Femur (tissue), 1 donor: ENCODE data around the gene ITGA3.

Experiments used
- DNase-seq: peaks from one replicate; pipeline ENCODE4 v3.0.0-alpha.2; 2017

ITGA3 gene

GRCh38 chr17:50072925-50073324 lies 17.0 kb downstream of the ITGA3 start:
- no peak for DNase-seq

GRCh38 chr17:50074227-50074626 lies 18.3 kb downstream of the ITGA3 start:
- no peak for DNase-seq

GRCh38 chr17:50075446-50076032 lies 19.6 kb downstream of the ITGA3 start:
- DNase-seq: no peak

- no peak for DNase-seq
Measured at GRCh38 chr17:50076221-50076590, 20.3 kb downstream of the ITGA3 start.

- no peak for DNase-seq
Measured at GRCh38 chr17:50076591-50077235, 20.8 kb downstream of the ITGA3 start.

DNA sequence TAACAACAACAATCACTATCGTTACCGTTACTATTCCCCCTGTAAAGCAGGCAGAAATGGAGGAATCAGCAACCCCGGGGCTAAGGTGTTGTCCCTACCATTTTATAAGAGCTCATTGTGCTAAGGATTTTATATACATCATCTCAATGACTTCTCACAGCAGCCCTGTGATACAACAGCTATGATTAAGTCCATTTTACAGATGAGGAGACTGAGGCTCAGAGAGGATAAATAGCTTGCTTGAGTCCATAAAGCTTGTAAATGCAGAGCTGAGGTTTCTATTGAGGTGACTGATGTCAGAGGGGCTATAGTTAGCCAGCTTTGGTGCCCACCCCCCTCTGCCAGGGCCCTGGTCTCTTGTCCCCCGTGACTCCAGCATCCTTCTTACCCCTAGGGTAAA lies 22.5 kb downstream of the ITGA3 start:
- DNase-seq: no peak

DNA sequence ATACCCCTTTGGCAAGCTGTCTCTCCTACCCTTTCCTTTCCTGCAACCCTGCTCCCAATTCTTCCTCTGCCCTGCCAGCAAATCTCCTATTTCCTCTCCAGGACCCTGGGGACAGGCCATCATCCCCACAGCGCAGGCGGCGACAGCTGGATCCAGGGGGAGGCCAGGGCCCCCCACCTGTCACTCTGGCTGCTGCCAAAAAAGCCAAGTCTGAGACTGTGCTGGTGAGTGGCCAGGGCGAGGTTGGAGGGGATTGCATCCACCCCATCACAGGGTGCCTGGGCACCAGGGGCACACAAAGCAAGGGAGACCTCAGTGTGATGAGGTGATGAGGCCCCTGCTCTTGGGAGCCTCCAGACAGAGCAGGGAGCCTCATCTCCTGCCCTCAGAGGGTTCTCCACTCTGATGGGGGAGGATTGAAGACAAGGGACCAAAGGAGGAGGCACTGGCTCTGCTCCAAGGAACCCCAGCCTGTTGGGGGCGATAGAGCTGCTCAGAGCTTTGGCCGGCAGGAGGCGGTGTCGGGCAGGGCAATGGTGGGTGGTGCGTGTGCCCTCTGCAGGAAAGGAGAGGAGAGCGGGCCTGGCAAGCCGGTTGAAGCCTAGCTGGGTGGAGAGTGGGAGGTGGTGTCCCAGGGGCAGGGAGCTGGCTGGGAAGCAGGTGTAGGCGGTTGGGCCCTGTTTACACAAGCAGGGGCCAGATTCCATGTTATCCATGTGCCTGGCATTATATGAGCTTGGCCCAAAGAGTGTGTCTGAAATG lies 23.6 kb downstream of the ITGA3 start:
- DNase-seq: no peak

GRCh38 chr17:50080096-50080480 lies 24.2 kb downstream of the ITGA3 start:
- DNase-seq: no peak

DNA sequence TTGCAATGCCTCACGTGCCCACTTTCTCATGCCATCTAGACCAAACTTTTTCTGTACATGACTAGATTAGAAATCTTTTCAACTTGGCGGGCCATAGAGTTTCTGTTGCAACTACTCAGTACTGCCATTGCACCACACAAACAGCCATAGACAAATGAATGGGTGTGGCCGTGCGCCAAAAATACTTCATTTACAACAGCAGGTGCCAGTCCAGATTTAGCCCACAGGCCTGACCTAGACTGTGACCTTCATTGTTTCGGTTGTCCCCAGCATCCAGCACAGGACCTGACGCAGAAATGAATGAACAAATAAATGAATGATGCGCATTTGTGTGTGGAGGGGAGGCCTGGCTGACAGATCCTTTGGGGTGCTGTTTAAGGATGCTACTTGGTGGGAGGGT lies 24.9 kb downstream of the ITGA3 start:
- DNase-seq: no peak

DNA sequence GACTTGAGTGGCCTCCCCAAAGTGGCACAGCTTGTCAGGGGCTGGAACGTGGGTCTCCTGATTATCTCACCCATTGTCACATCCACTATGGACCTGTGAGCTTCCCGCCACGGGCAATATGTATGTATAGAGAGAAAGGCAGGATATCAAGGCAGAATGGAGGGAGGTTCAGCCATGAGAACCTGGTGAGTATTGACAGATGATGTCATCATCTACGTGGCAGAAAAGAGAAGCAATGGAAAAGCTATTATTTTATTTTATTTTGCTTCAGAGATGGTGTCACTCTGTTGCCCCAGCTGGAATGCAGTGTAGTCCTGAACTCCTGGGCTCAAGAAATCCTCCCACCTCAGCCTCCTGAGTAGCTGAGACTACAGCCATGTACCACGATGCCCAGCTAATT lies 25.8 kb downstream of the ITGA3 start:
- no peak for DNase-seq

- DNase-seq: peak; percentile 85
Measured at GRCh38 chr17:50087246-50087911, 31.5 kb downstream of the ITGA3 start.

GRCh38 chr17:50087912-50088405 lies 32.0 kb downstream of the ITGA3 start:
- DNase-seq: no peak

DNA sequence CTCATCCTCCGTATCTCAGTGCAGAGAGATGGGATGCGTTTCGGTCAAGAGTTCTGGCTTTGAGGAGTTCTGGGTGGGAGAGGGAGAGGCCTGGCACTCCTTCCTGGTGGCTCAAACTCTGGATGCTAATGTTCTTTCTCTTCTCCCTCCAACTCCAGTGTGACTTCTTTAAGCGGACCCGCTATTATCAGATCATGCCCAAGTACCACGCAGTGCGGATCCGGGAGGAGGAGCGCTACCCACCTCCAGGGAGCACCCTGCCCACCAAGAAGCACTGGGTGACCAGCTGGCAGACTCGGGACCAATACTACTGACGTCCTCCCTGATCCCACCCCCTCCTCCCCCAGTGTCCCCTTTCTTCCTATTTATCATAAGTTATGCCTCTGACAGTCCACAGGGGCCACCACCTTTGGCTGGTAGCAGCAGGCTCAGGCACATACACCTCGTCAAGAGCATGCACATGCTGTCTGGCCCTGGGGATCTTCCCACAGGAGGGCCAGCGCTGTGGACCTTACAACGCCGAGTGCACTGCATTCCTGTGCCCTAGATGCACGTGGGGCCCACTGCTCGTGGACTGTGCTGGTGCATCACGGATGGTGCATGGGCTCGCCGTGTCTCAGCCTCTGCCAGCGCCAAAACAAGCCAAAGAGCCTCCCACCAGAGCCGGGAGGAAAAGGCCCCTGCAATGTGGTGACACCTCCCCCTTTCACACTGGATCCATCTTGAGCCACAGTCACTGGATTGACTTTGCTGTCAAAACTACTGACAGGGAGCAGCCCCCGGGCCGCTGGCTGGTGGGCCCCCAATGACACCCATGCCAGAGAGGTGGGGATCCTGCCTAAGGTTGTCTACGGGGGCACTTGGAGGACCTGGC lies 33.3 kb downstream of the ITGA3 start:
- DNase-seq: no peak

- DNase-seq: no peak
Measured at GRCh38 chr17:50090071-50090470, 34.2 kb downstream of the ITGA3 start.

DNA sequence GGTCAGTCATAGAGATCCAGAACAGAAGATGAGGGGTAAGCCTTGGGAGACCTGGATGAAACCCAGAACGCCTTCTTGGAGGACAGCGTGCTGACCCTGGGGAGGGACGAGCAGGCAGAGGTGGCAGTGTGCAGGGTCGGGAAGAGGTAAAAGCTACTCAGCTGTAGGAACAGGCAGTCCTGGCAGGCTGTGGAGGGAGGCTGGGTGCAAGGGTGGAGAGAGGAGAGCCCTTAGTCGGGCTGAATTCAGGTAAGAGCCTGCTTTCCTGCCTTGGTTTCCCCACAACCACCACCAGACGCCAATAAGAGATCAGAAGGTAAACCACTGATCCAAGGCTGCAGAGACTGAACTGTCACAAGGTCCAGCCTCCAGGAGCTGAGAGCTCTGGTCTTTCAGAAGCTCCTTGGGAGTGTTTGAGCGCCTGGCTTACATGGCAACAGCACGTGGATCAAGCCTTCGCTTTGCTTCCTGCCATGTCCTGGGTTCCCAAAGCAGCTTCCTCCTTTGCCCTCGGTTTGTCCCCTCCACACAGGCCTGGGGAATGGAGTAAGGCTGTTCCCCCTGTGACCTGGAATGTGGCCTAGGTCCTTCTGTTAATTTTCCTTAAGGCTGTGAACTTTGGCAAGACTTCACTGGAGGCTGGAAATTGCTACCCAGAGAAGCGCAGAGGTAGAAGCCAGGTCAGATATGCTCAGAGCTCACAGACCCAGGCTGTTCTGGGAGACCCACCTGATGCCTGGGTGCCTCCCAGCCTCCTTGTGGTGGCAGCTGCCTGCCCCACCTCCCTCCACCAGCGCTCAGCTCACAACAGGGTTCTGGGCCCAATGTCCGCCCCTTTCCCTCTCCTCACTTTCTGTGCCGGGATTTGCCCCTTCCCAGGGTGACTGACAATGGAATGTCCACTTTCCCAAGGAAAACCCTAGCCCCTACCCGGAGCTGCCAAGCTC lies 35.3 kb downstream of the ITGA3 start:
- DNase-seq: no peak

- no peak for DNase-seq
Measured at GRCh38 chr17:50091918-50092285, 36.0 kb downstream of the ITGA3 start.

GRCh38 chr17:50093246-50093645 lies 37.3 kb downstream of the ITGA3 start:
- no peak for DNase-seq

DNA sequence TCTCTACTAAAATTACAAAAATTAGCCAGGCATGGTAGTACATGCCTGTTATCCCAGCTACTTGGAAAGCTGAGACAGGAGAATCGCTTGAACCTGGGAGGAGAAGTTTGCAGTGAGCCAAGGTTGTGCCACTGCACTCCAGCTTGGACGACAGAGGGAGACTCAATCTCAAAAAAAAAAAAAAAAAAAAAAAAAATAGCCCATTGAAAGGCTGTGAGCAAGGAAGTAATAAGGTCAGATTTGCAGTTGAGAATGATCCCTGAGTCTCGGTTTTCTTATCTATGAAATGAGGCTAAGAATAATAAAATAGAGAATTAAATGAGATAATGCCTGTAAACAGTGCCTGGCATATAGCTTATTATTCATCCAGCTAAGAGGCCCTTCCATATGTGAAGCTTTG lies 37.9 kb downstream of the ITGA3 start:
- DNase-seq: no peak

- peak; percentile 92 for DNase-seq
Measured at GRCh38 chr17:50094243-50094752, 38.4 kb downstream of the ITGA3 start.

- DNase-seq: peak; percentile 98
Measured at GRCh38 chr17:50094753-50095619, 39.1 kb downstream of the ITGA3 start, which contains the start of gene PDK2. Gene PDK2 (plus strand): TSS chr17:50095351. CDS start chr17:50095436, 85 bp downstream.
